HG03521 (cell line): ENCODE measurements around the gene TADA3.

Source experiments
- ATAC-seq: cut with Tn5 transposase; IDR thresholded peaks from one replicate; pipeline ENCODE4 v1.9.1; 2021; ENCODE audit warnings: mild to moderate bottlenecking, moderate library complexity; ENCODE audit not compliant: unreplicated experiment

The TADA3 gene

DNA sequence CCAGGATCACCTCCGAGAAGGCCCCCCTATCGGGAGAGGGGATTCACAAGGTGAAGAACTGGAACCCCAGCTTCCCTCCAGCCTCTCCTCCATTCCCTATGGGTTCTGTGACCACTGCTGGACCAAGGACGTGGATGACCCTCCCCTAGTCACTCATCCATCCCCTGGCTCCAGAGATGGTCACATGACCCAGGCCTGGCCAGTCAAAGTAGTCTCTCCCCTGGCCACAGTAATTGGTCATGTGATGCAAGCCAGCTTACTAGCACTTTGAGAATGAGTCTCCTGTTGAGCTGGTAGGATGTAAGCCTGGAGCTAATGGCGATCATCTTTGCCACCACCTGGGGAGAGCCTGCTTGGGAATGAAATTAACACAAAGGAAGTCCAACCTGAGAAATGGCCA, 26.4 kb downstream of the TADA3 start:
- no peak for ATAC-seq

DNA sequence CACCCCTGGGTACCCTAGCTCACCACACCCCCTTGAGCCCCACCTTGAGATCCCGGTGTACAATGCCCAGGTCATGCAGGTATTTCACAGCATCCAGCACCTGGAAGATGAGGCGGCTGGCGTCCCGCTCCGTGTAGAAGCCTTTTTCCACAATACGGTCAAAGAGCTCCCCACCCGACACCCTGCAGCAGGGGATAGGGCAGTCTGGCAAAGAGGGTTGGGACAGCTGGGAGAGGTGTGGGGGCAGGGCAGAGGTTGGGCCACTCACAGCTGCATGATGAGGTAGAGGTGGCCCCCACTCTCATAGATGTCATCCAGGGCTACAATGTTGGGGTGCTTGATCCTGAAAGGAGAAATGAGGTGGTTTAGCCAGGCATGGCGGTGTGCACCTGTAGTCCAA, 29.4 kb downstream of the TADA3 start:
- ATAC-seq: no peak

DNA sequence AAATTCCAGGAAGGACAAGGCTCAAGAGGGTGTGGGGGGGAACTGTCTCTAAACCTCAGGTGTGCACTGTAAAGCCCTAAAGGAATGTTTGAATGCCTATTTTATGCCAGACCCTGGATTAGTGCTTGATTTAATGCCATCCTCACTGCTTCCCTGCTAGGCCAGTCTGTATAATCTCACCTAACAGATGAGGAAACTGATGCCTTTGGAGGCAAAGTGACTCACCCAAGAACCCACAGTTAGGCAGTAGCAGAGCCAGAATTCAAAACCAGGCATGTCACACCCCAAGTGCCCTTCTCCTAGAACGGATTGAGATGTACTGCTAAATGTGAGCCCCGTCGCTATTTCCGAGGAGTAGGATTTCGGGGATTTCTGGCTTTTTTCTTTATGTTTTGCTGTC, 30.4 kb downstream of the TADA3 start:
- ATAC-seq: no peak

DNA sequence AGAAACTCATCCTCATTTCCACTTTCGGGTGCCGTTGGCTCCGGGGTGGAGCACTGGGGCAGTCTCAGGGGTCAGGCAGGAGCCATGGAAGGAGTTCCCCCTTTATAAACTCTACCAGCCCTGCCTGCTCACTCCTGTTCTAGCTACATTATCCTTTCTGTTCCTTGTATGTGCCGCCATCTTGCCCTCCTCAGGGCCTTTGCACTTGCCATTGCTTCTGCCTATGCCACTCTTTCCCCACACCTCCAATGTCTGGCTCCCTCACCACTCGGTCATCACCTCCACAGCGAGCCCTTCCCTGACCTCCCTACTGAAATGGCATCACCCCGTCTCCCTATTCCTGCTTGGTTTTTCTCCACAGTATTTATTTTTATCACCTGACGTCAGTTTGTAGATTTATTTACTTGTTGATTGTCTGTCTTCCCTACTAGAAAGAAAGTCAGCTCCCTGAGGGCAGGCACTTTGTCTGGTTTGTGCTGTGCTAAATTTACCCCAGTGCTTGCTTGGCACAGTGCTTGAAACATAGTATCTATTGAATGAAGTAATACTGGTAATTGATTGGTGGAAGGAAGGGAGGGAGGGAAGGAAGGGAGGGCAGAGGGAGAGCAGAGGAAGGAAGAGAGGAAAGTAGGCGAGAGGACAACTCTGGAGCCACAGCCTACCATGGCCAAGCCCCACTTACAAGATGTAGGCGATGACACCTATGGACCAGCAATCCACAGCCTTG, 31.3 kb downstream of the TADA3 start:
- ATAC-seq: no peak

DNA sequence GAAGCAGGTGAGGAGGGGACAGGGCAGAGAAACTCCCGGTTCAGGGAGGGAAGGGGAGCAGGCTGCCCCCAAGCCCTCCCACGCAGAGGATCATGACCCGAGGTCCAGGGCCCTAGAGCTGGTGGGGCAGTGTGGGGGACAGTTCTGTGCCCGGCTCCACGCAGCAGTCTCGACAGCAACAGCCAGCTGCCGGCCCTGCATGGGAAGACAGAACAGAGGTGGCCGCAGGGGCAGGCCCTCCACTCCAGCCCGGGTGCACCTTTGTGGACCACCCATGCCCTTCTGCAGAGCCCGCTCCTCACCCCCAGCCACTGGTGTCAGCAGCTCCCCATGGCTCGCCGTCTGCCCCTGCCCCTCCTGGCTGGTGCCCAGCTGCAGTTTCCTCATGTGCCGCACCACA, 34.8 kb downstream of the TADA3 start:
- no peak for ATAC-seq

DNA sequence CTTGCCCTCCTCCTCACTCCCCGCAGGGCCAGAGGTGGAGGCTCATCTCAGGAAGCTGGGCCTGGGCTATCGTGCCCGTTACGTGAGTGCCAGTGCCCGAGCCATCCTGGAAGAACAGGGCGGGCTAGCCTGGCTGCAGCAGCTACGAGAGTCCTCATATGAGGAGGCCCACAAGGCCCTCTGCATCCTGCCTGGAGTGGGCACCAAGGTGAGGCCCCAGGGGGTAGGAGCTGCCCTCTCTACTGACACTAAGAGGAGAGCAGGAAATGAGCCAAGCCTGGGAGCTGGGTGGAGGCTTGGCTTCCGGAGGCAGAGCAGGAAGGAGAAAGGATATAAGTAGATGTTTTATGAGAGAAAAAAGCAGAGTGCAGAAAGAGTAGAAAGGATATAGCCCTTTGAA, 37.6 kb downstream of the TADA3 start:
- no peak for ATAC-seq

DNA sequence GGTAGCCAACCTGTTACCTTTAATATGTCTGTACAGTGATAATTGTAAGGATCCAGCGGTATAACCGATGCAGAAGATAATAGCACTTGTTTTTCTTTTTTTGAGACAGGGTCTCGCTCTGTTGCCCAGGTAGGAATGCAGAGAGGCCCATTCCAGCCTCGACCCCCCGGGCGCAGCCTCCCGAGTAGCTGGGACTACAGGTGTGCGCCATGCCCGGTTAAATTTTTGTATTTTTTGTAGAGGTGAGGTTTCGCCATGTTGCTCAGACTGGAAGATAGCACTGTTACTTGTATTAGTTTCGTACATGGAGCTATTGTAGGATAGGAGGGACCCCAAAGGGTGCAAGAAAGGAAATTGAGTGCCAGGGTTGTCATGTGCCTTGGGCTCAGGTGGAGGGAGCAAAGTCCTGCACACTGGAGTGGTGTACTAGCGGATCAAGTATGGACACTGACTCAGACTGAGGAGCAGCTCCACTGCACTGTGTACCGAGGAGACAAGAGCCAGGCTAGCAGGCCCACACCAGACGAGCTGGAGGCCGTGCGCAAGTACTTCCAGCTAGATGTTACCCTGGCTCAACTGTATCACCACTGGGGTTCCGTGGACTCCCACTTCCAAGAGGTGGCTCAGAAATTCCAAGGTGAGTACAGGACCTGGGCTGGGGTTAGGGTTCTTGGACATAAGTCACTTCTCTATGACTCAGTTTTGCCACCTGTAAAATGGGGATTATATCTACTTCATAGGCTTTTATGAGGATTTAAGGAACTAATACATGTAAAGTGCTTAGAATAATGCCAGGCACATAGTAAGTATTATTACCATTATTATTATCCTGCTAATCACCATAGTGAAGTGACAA, 41.5 kb downstream of the TADA3 start:
- no peak for ATAC-seq

DNA sequence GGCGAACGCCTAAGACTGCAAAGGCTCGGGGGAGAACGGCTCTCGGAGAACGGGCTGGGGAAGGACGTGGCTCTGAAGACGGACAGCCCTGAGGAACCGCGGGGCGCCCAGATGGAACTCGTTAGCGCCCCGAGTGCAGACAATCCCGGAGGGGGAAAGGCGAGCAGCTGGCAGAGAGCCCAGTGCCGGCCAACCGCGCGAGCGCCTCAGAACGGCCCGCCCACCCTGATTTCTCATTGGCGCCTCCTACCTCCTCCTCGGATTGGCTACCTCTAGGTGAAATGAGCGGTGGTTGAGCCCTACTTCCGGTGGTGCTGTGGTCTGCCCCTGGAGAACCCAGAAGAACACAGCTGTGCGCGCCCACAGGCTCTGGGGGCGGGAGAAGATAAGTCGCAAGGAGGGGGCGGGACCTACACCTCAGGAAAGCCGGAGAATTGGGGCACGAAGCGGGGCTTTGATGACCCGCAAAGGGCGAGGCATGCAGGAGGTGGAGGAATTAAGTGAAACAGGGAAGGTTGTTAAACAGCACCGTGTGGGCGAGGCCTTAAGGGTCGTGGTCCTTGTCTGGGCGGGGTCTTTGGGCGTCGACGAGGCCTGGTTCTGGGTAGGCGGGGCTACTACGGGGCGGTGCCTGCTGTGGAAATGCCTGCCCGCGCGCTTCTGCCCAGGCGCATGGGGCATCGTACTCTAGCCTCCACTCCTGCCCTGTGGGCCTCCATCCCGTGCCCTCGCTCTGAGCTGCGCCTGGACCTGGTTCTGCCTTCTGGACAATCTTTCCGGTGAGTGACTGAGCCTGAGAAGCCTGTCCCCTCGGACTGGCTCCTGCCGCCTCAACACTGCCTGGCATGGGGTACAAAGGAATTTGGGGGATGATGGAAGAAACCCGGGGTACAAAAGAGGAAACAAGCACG, 42.4 kb downstream of the TADA3 start, which contains the start of gene OGG1:
OGG1 (plus strand) TSS at position 308 of the 911 bp plus-strand sequence; CDS start at position 643, 335 bp downstream.
- peak; percentile 91 for ATAC-seq

DNA sequence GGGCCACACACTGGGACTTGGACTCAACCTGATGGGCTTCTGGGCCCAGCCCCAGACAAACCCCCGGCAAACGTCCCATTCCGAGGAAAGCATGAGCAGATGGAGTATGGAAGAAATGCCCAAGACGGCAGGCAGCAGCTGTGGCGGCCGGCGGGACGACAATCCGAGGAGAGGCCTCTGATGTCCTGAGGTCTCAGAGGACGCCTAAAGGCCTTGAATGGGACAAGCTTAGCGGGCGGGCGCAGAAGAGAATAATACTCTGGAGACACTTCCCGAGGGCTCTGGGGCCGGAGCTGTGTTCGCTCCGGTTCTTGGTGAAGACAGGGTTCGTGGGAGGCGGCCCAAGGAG, 43.0 kb downstream of the TADA3 start:
- ATAC-seq: no peak

DNA sequence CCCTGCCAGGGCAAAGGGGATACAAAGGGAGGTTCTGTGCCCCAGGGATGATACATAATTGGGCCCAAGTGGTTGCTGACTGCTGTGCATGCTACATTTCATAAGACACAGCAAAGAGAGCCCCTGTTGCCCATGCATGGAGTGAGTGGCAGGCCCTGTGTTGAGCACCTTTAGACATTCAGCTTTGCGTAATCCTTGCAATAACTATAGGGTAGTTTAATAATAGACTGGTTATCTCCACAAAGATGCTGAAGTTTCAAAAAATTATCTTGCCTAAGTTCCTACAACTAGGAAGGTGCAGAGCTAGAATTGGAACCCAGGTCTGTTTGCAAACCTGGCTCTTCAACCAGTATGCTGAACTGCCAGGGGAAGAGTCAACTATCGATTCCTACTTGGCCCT, 44.2 kb downstream of the TADA3 start:
- ATAC-seq: no peak

DNA sequence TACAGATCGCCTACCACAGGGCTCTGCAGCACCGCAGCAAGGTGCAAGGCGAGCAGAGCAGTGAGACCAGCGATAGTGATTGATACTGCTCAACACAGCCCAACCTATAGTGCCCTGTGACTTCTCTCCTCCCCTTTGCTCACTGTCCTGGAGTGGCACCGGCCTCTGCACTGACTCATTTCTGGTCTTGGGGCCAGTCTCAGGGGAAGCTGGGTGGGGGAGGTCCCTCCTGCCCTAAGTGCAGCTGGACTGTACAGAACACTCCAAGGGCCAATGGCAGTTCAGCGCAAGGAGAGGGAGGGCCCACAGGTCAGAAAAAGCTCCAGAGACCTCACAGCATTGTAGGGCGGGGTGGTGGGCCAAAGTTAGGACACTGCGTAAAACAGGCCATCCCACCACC, 45.0 kb downstream of the TADA3 start:
- no peak for ATAC-seq

DNA sequence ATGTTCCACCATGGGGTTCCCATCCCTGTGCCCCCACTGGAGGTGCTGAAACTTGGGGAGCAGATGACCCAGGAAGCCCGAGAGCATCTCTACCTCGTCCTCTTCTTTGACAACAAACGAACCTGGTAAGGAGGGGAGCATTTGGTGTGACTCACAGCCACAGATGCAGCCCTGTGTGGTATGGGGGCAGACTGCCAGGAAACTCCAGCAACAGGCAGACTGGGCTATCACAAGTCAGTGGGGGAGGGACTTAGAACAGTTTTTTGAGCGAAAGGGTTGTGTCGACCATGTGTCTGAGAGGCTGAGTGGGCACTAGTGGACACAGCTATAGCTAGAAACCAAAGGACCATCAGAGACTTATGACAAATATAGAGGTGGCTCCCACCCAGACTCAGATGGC, 45.9 kb downstream of the TADA3 start:
- ATAC-seq: no peak

DNA sequence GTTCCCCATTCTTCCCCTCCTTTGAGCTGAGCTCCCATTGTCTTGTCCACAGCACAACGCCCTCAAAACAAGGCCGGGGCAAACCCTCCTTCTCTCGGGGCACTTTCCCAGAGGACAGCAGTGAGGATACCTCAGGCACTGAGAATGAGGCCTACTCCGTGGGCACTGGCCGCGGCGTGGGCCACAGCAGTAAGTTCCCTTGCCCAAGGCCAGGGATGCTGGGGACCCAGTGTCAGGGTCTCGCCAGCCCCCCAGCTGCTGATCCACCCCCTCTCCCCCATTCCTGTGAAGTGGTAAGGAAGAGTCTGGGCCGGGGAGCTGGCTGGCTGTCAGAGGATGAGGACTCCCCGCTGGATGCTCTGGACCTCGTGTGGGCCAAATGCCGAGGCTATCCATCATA, 46.8 kb downstream of the TADA3 start:
- no peak for ATAC-seq

DNA sequence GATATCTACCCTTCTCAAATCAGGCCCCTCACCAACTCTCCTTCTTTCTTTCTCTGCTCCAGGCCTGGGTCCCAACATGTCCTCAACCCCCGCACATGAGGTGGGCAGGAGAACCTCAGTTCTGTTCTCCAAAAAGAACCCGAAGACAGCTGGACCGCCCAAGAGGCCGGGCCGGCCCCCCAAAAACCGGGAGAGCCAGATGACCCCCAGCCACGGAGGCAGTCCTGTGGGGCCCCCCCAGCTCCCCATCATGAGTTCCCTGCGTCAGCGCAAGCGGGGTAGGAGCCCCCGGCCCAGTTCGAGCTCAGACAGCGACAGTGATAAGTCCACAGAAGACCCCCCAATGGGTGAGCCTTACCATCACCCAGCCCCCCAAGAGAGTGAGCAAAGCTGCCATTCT, 48.1 kb downstream of the TADA3 start:
- ATAC-seq: no peak

DNA sequence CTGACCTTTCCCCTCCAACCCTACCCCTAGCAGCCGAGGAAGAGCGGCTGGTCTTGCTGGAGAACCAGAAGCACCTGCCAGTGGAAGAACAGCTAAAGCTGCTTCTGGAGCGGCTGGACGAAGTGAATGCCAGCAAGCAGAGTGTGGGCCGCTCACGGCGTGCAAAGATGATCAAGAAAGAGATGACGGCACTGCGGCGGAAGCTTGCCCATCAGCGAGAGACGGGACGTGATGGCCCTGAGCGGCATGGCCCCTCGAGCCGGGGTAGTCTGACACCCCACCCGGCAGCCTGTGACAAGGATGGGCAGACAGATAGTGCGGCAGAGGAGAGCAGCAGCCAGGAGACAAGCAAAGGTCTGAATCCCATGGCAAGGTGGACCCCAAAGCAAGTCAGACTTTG, 48.7 kb downstream of the TADA3 start:
- ATAC-seq: no peak

DNA sequence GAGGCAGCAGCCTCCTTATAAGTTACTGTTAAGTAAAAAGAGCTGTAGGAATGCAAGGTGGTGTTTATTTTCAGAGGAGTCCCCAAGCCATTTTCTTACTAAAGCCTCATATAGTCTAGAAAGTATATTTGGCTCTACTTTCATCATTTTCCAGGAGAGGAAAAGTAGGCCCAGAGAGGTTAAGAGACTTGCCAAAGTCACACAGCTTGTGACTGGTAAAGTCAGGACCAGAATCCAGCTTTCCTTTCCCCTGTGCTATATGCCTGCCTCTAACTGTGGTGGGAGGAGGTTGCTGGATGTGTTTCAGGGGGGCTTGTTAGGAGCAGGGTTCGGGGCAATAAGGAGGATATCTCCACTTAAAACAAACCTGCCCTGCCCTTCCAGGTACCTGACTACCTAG, 49.7 kb downstream of the TADA3 start:
- ATAC-seq: no peak

DNA sequence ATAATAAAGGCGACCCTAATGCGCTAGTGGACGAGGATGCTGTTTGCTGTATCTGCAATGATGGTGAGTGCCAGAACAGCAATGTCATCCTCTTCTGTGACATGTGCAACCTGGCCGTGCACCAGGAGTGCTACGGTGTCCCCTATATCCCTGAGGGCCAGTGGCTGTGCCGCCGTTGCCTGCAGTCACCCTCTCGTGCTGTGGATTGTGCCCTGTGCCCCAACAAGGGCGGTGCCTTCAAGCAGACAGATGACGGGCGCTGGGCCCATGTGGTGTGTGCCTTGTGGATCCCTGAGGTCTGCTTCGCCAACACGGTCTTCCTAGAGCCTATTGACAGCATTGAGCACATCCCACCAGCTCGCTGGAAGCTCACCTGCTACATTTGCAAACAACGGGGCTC, 53.1 kb downstream of the TADA3 start:
- no peak for ATAC-seq

DNA sequence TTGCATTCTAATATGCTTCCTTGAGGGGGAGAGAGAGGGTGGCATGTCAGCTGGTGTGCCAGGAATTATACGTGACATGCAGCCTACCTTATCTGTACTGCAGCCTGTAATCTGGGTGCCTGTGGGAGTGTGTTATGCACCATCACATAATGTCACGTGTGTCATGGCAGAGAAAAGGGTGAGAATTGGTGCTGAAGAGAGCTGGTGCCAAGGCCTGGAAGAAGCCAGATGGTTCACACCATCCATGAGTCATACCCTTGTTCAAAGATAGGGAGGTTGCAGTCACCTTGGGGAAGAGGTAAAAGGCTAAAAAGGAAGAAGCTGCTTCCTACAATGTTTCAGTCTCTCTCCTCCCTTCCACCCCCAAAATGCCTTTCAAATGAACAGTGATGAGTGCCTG, 55.4 kb downstream of the TADA3 start:
- no peak for ATAC-seq

DNA sequence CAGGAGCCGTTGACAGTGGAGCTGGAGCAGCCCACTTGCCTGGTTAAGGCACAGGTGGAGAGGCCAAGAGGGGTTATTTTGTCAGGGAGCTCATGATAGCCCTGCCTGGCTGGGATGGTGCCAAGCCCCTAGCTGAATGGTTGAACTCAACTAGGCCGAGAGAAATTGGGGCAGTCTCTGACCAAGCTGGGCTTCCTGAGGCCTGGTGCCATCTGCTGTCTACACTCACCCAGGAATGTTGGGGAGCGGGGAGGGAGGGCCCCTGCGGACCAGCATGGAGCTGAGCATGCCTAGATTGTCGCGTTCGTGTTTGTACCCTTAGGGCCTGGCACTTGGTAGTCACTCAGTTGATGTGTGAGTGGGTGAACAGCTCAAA, 59.5 kb downstream of the TADA3 start:
- ATAC-seq: no peak

DNA sequence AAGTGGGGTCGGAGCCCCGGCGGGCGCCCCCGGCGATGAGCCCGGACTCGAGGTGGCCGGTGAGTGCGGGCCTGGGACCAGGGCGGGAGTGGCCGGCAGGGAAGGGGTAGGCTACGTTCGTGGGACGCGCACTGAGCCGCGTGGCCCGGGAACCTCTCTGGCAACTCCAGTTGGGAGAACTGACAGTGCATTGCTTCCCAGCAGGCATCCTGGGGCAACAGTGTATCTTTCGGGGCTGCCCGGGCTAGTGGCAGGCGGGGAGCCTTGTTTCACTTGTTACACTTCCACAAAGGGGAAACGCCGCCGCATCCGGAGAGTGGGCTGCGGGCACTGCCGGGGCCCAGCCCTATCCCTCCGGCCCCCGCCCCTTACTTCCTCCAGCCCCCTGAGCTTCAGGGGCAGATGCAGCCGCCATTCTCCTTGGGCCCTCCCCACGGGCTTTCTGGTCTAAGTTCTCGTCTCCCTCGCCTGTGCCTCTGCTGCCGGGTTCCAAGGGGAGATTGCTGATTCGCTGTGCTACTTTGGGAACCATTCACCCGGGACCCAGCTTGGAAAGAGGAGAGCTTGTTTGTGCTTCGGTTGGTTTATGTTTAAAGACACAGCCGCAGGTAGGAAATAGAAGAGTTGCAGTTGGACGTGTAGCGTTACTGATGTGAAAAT, 60.1 kb downstream of the TADA3 start:
- peak; percentile 6 for ATAC-seq
